CD4-positive, alpha-beta T cell (primary cell): ENCODE data around the gene CDK15. TPM values are rescaled to one million over a fixed set of nuclear protein-coding genes. Genes with fewer than 3 reads are reported as not detected.

ENCODE experiments used
- ATAC-seq: fragments of 200-7000 bp; cut with Tn5 transposase; one replicate; pipeline ENCODE4 v1.10.0; 2022; ENCODE audit warnings: mild to moderate bottlenecking; ENCODE audit not compliant: poor library complexity
- CTCF ChIA-PET: fragments of 350-600 bp; sonication (Branson Sonifier 250); formaldehyde crosslinking; loops from one replicate; lab custom pipeline; 2021; ENCODE audit warnings: antibody characterized with exemption, inconsistent platforms; lab: Charles Lee
- POLR2A ChIA-PET: fragments of 350-600 bp; sonication (Branson Sonifier 250); formaldehyde crosslinking; loops from one replicate; lab custom pipeline; 2021; ENCODE audit warnings: antibody characterized with exemption, inconsistent platforms; lab: Charles Lee
- DNase-seq, 14 experiments: peaks; one replicate each; pipeline ENCODE4 v3.0.0-alpha.2; 2013 to 2020; ENCODE audit warnings: mixed read lengths in 2 of 14
- H3K27ac ChIP-seq, 2 donors: one replicate each; pipeline versions ENCODE4 v1.5.1 to v1.7.0; 2013; ENCODE audit warnings: low read length in 2 of 2, low read depth in 1 of 2, mild to moderate bottlenecking in 1 of 2
- H3K27me3 ChIP-seq, 2 experiments: 1 replicate in 1 of 2; 2 replicates in 1 of 2; pipeline versions ENCODE4 v1.6.1 to v1.7.0; 2013; ENCODE audit warnings: low read length in 2 of 2, control low read depth in 1 of 2, mild to moderate bottlenecking in 1 of 2, moderate library complexity in 1 of 2; ENCODE audit not compliant: insufficient read depth in 2 of 2, control insufficient read depth in 1 of 2
- H3K36me3 ChIP-seq: one replicate; pipeline ENCODE4 v1.6.1; 2013; ENCODE audit warnings: low read length, control low read depth; ENCODE audit not compliant: insufficient read depth
- H3K4me1 ChIP-seq: one replicate; pipeline ENCODE4 v1.6.1; 2013; ENCODE audit warnings: low read length, control low read depth; ENCODE audit not compliant: insufficient read depth
- H3K4me3 ChIP-seq: one replicate; pipeline ENCODE4 v1.5.1; 2013; ENCODE audit warnings: mild to moderate bottlenecking, low read length, moderate library complexity
- H3K9me3 ChIP-seq, 2 experiments: 1 replicate in 1 of 2; 2 replicates in 1 of 2; pipeline versions ENCODE4 v1.6.1 to v1.7.0; 2013; ENCODE audit warnings: low read length in 2 of 2, mild to moderate bottlenecking in 2 of 2, control low read depth in 1 of 2, moderate library complexity in 1 of 2; ENCODE audit not compliant: control insufficient read depth in 1 of 2, insufficient read depth in 1 of 2
- H3K27ac Mint-ChIP-seq: one replicate; pipeline ENCODE4 v1.8.0; 2020; ENCODE audit warnings: mixed read lengths
- H3K27me3 Mint-ChIP-seq: one replicate; pipeline ENCODE4 v1.8.0; 2021; ENCODE audit warnings: mixed read lengths
- H3K36me3 Mint-ChIP-seq: one replicate; pipeline ENCODE4 v1.8.0; 2021; ENCODE audit warnings: low read depth, mixed read lengths
- H3K4me1 Mint-ChIP-seq: one replicate; pipeline ENCODE4 v1.8.0; 2021; ENCODE audit warnings: low read depth, mixed read lengths
- H3K4me3 Mint-ChIP-seq: one replicate; pipeline ENCODE4 v1.8.0; 2020; ENCODE audit warnings: mild to moderate bottlenecking, mixed read lengths
- H3K9me3 Mint-ChIP-seq: one replicate; pipeline ENCODE4 v1.8.0; 2020; ENCODE audit warnings: mixed read lengths
- CTCF ChIP-seq: fragments of 200-600 bp; IDR thresholded peaks from one replicate; pipeline ENCODE4 v1.8.0; 2022; ENCODE audit warnings: antibody characterized with exemption, mild to moderate bottlenecking
- intact Hi-C, 2 experiments: fragments of 100-400 bp; cut with DNase I in 1 of 2; cut with micrococcal nuclease in 1 of 2; formaldehyde crosslinking; loops; one replicate each; pipeline versions ENCODE4 v1.15.1 to v1.9.0; 2023 to 2025; cut with DNase I, micrococcal nuclease
- total RNA-seq, 174 experiments: library from RNA in 2 of 174; stranded (reverse) in 2 of 174; gene quantifications; one replicate each; pipeline ENCODE4 v1.2.3 and lab custom pipeline; 2021 to 2026

The CDK15 gene
- total RNA-seq, 2 experiments from 2014 or later = not detected

- ChIA-PET CTCF (no interaction called here), POLR2A (interaction anchor here (0.6 kb wide), 1 partner anchor 1183 kb away, joined by 3 read pairs; no protein-coding TSS in a partner anchor)
- no peak overlapping the region for H3K27ac Mint-ChIP-seq
- Histone ChIP-seq H3K27me3 (peaks cover 17 to 32% of the 10 kb centered on the region in 2 experiments), H3K4me1 (peaks cover 6% of the 10 kb centered on the region), H3K4me3 (no peak overlapping the region), H3K36me3 (no peaks in the 10 kb centered on the region), H3K27ac (no peak overlapping the region), H3K9me3 (no peaks in the 10 kb centered on the region)
- no peak for ATAC-seq
- no peaks in the 10 kb centered on the region for H3K9me3 Mint-ChIP-seq
- no peak overlapping the region for H3K4me3 Mint-ChIP-seq
- H3K27me3 Mint-ChIP-seq = peaks cover 78% of the 10 kb centered on the region
- TF ChIP-seq CTCF = no peak
- DNase-seq = no peak
- intact Hi-C loops = no loop called here
- no peaks in the 10 kb centered on the region for H3K36me3 Mint-ChIP-seq
- peaks cover 11% of the 10 kb centered on the region for H3K4me1 Mint-ChIP-seq
Measured at GRCh38 chr2:201886504-201886903, 80.2 kb downstream of the CDK15 start.

- ATAC-seq (no peak), DNase-seq (no peak)
- H3K36me3 Mint-ChIP-seq = no peaks in the 10 kb centered on the region
- H3K9me3 Mint-ChIP-seq = no peaks in the 10 kb centered on the region
- no peak overlapping the region for H3K4me3 ChIP-seq
- H3K27ac ChIP-seq = no peak overlapping the region
- ChIA-PET POLR2A (no interaction called here), CTCF (no interaction called here)
- H3K4me3 Mint-ChIP-seq = no peak overlapping the region
- TF ChIP-seq CTCF = no peak
- H3K36me3 ChIP-seq = no peaks in the 10 kb centered on the region
- no peak overlapping the region for H3K27ac Mint-ChIP-seq
- H3K9me3 ChIP-seq = no peaks in the 10 kb centered on the region
- H3K4me1 Mint-ChIP-seq = no peaks in the 10 kb centered on the region
- H3K27me3 Mint-ChIP-seq = peaks cover 71% of the 10 kb centered on the region
- intact Hi-C loops = no loop called here
- peaks cover 12 to 22% of the 10 kb centered on the region in 2 experiments for H3K27me3 ChIP-seq
- H3K4me1 ChIP-seq = peaks cover under 1% of the 10 kb centered on the region
Measured at GRCh38 chr2:201887773-201888425, 81.6 kb downstream of the CDK15 start.

- Mint-ChIP-seq H3K4me1 (no peaks in the 10 kb centered on the region), H3K27ac (no peak overlapping the region), H3K9me3 (no peaks in the 10 kb centered on the region), H3K36me3 (no peaks in the 10 kb centered on the region), H3K4me3 (no peak overlapping the region), H3K27me3 (peaks cover 72% of the 10 kb centered on the region)
- intact Hi-C loops = no loop called here
- POLR2A ChIA-PET = no interaction called here
- H3K36me3 ChIP-seq = no peaks in the 10 kb centered on the region
- TF ChIP-seq CTCF = no peak
- H3K9me3 ChIP-seq = no peaks in the 10 kb centered on the region
- no peak overlapping the region for H3K4me3 ChIP-seq
- CTCF ChIA-PET = no interaction called here
- peaks cover 9 to 18% of the 10 kb centered on the region in 2 experiments for H3K27me3 ChIP-seq
- DNase-seq (no peak), ATAC-seq (no peak)
- no peak overlapping the region for H3K27ac ChIP-seq
- no peaks in the 10 kb centered on the region for H3K4me1 ChIP-seq
Measured at GRCh38 chr2:201888426-201888800, 82.1 kb downstream of the CDK15 start.
